Activated CD4-positive, alpha-beta memory T cell treated with anti-CD3 and anti-CD28 coated beads for 36 hours (primary cell): ENCODE measurements around the gene PVALB. TPM values are rescaled to one million over a fixed set of nuclear protein-coding genes. Genes with fewer than 3 reads are reported as not detected.
"Not testable (repeated sequence)": the region's sequence is repeated elsewhere in the genome, so short reads cannot be mapped to it uniquely, and the experiment has no call there.

ENCODE experiments used
- CTCF ChIA-PET: fragments of 350-600 bp; sonication (Branson Sonifier 250); formaldehyde crosslinking; loops from one replicate; lab custom pipeline; 2021; ENCODE audit warnings: antibody characterized with exemption, inconsistent platforms; lab: Charles Lee
- POLR2A ChIA-PET: fragments of 350-600 bp; sonication (Branson Sonifier 250); formaldehyde crosslinking; loops from one replicate; lab custom pipeline; 2021; ENCODE audit warnings: antibody characterized with exemption; lab: Charles Lee
- DNase-seq: peaks from one replicate; pipeline ENCODE4 v3.0.0-alpha.2; 2020
- H3K27ac Mint-ChIP-seq: one replicate; pipeline ENCODE4 v1.8.0; 2021; ENCODE audit warnings: mixed read lengths
- H3K27me3 Mint-ChIP-seq: one replicate; pipeline ENCODE4 v1.8.0; 2021; ENCODE audit warnings: mixed read lengths
- H3K36me3 Mint-ChIP-seq: one replicate; pipeline ENCODE4 v1.8.0; 2021; ENCODE audit warnings: mixed read lengths
- H3K4me1 Mint-ChIP-seq: one replicate; pipeline ENCODE4 v1.8.0; 2021; ENCODE audit warnings: low read depth, mixed read lengths
- H3K4me3 Mint-ChIP-seq: one replicate; pipeline ENCODE4 v1.8.0; 2021; ENCODE audit warnings: mild to moderate bottlenecking, mixed read lengths
- H3K9me3 Mint-ChIP-seq: one replicate; pipeline ENCODE4 v1.8.0; 2021; ENCODE audit warnings: mixed read lengths
- intact Hi-C: fragments of 100-400 bp; cut with micrococcal nuclease; formaldehyde crosslinking; loops from one replicate; pipeline ENCODE4 v1.15.1; 2023
- total RNA-seq, 2 experiments: library from RNA; stranded (reverse); gene quantifications; one replicate each; pipeline ENCODE4 v1.2.3, GENCODE V29; 2021

PVALB gene
- total RNA-seq, 2 experiments from 2014 or later: not detected

- Mint-ChIP-seq H3K4me3 (no peak overlapping the region), H3K27me3 (no peaks in the 10 kb centered on the region), H3K27ac (no peak overlapping the region), H3K4me1 (no peaks in the 10 kb centered on the region), H3K9me3 (no peaks in the 10 kb centered on the region), H3K36me3 (peaks cover 3% of the 10 kb centered on the region)
- intact Hi-C loops: no loop called here
- DNase-seq: no peak
- POLR2A ChIA-PET: no interaction called here
- CTCF ChIA-PET: interaction anchor here (1.4 to 1.6 kb wide), 3 partner anchors 13 to 215 kb away, joined by 3 to 7 read pairs (median 6); no protein-coding TSS in a partner anchor
Measured at GRCh38 chr22:36761553-36762240, 55.1 kb downstream of the PVALB start.

- no peaks in the 10 kb centered on the region for H3K4me1 Mint-ChIP-seq
- CTCF ChIA-PET: interaction anchor here (1.4 to 4.9 kb wide), 5 partner anchors 14 to 216 kb away, joined by 3 to 32 read pairs (median 7); no protein-coding TSS in a partner anchor
- H3K27me3 Mint-ChIP-seq: no peaks in the 10 kb centered on the region
- no peak overlapping the region for H3K27ac Mint-ChIP-seq
- H3K9me3 Mint-ChIP-seq: no peaks in the 10 kb centered on the region
- POLR2A ChIA-PET: no interaction called here
- no peak for DNase-seq
- peaks cover 3% of the 10 kb centered on the region for H3K36me3 Mint-ChIP-seq
- H3K4me3 Mint-ChIP-seq: no peak overlapping the region
- intact Hi-C loops: no loop called here
Measured at GRCh38 chr22:36760786-36761185, 56.0 kb downstream of the PVALB start.

DNA sequence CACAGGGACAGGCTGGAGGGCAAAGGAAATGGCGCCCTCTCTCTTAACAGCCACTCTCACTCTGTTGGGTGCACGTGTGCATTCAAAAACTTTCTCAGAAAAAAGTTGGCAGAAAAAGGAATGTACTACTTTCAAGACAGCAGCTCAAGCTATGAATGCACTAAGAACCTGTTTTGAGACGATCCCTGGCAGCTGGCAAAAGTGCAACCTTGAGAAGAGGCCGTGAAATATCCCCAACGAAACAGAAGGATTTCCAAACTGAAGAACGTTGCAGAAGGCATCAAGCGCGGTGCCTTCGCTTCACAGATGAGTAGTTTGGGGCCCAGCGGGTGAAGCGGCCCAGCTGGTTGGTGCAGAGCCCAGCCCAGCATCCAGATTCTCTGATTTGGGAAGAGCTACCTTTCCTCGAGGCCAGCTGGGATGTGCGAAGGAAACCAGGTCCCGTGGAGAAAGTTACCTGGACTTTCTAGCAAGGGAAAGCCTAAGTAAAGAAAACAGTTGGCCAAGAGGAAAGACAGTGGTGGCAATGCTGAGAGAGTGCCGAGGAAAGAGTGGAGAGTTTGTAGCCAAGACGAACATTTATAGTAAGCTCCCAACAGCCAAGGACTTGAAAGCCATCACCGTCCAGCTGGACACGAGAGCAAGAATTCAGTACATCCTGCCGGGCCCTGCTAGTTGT, 57.2 kb downstream of the PVALB start:
- Mint-ChIP-seq H3K27ac (no peak overlapping the region), H3K36me3 (peaks cover 3% of the 10 kb centered on the region), H3K27me3 (peaks cover under 1% of the 10 kb centered on the region), H3K9me3 (no peaks in the 10 kb centered on the region), H3K4me1 (no peaks in the 10 kb centered on the region), H3K4me3 (no peak overlapping the region)
- ChIA-PET CTCF (interaction anchor here (0.5 to 4.9 kb wide), 5 partner anchors 17 to 217 kb away, joined by 3 to 32 read pairs (median 3); partner anchors contain the start of gene IFT27), POLR2A (no interaction called here)
- DNase-seq: no peak
- intact Hi-C loops: no loop called here

- Mint-ChIP-seq H3K4me1 (no peaks in the 10 kb centered on the region), H3K27ac (no peak overlapping the region)
- POLR2A ChIA-PET: no interaction called here
Measured at GRCh38 chr22:36758792-36759271, 58.0 kb downstream of the PVALB start.

DNA sequence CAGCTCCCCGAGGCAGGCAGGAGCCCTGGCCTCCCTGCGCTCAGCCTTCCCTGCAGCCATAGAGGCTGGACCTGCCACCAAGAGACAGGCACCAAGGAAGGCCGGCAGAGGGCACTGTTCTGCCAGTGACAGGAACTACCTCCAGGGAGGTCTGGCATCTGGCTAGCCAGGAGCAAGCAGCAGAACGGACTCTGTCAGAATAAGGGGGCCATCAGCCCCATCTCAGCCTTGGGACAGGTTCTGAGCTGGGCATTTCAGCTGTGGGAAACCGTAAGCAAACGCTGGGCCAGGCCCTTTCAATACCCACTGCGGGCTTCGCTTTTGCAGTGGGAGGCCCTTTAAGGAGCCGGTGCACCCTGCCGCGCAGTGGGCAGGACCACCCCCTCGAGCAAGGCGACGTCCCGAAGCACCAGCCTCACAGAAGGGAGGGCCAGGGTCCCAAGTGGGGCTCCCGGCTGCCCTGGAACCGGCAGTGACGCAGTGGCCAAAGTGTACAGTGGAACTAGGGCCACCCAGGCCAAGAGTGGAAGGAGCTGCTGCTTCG, 59.1 kb downstream of the PVALB start:
- H3K4me3 Mint-ChIP-seq: no peak overlapping the region
- POLR2A ChIA-PET: no interaction called here
- intact Hi-C loops: loop anchor here (1.0 kb wide), 3 partner anchors 99 to 221 kb away; no protein-coding TSS in a partner anchor
- CTCF ChIA-PET: interaction anchor here (0.5 to 4.9 kb wide), 30 partner anchors 8 to 503 kb away, joined by 3 to 32 read pairs (median 4); partner anchors contain the start of gene IFT27
- H3K27ac Mint-ChIP-seq: no peak overlapping the region
- peak; percentile 85 for DNase-seq
- no peaks in the 10 kb centered on the region for H3K9me3 Mint-ChIP-seq
- peaks cover 2% of the 10 kb centered on the region for H3K36me3 Mint-ChIP-seq
- peaks cover 8% of the 10 kb centered on the region for H3K27me3 Mint-ChIP-seq
- H3K4me1 Mint-ChIP-seq: no peaks in the 10 kb centered on the region

More at GRCh38 chr22:36758792-36759271, 58.0 kb downstream of the PVALB start:
- no peak for DNase-seq
- peaks cover 3% of the 10 kb centered on the region for H3K36me3 Mint-ChIP-seq
- no peaks in the 10 kb centered on the region for H3K9me3 Mint-ChIP-seq
- H3K4me3 Mint-ChIP-seq: no peak overlapping the region
- peaks cover 2% of the 10 kb centered on the region for H3K27me3 Mint-ChIP-seq
- CTCF ChIA-PET: interaction anchor here (0.6 to 4.9 kb wide), 13 partner anchors 9 to 502 kb away, joined by 3 to 32 read pairs (median 6); partner anchors contain the start of gene IFT27
- intact Hi-C loops: no loop called here

DNA sequence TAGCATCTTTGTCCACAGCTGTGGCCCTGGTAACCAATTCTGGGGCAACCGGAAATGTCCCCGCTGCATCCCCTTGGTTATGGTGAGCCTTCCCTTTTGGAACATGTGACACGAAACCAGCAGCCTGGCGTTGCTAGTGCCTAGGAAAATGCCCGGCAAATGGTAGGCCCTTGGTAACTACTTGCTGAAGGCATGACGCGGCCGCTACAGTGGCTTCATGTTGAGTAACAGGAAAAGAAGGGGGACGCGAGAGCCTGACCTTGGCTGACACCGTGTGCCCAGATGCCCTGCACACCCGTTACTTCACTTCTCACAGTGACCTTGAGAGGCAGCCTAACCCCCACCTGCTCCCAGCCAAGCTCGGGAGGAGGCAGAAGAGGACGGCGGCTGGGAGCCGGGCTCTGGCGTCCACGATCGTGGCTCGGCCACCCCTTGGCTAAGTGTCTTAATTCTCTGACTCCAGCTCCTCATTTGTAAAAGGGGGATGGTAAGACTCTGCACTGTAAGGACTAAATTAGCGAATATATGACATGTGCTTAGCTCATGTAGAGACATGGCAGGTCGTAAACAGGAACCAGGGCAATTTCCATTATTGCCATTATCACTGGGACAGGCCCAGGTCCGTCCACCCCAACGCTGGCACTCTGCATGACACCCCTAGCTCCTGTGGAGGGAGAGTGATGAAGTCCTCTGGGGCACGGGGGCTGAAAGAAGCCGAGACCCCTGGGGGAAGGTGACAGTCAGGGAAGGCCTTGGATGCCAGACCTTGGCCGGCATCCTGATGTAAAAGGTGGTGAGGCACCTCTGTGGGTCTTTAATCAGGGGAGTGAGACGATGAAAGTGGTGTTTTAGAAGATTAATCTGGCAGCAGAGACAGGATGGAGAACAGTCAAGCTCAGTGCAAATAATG, 59.8 kb downstream of the PVALB start:
- Mint-ChIP-seq H3K27me3 (peaks cover 12% of the 10 kb centered on the region), H3K4me1 (no peaks in the 10 kb centered on the region), H3K4me3 (no peak overlapping the region), H3K9me3 (no peaks in the 10 kb centered on the region), H3K36me3 (no peaks in the 10 kb centered on the region), H3K27ac (no peak overlapping the region)
- intact Hi-C loops: loop anchor here (1.0 kb wide), 3 partner anchors 99 to 221 kb away; no protein-coding TSS in a partner anchor
- ChIA-PET POLR2A (no interaction called here), CTCF (interaction anchor here (0.6 to 4.9 kb wide), 20 partner anchors 10 to 288 kb away, joined by 3 to 32 read pairs (median 4); partner anchors contain the start of gene IFT27)
- DNase-seq: no peak

- peaks cover 12% of the 10 kb centered on the region for H3K27me3 Mint-ChIP-seq
- H3K9me3 Mint-ChIP-seq: no peaks in the 10 kb centered on the region
- no peak for DNase-seq
- H3K27ac Mint-ChIP-seq: no peak overlapping the region
- POLR2A ChIA-PET: no interaction called here
- no peaks in the 10 kb centered on the region for H3K4me1 Mint-ChIP-seq
- intact Hi-C loops: no loop called here
- H3K36me3 Mint-ChIP-seq: no peaks in the 10 kb centered on the region
- H3K4me3 Mint-ChIP-seq: no peak overlapping the region
- CTCF ChIA-PET: interaction anchor here (0.8 to 2.4 kb wide), 5 partner anchors 26 to 226 kb away, joined by 3 to 7 read pairs (median 4); no protein-coding TSS in a partner anchor
Measured at GRCh38 chr22:36756031-36756430, 60.8 kb downstream of the PVALB start.

DNA sequence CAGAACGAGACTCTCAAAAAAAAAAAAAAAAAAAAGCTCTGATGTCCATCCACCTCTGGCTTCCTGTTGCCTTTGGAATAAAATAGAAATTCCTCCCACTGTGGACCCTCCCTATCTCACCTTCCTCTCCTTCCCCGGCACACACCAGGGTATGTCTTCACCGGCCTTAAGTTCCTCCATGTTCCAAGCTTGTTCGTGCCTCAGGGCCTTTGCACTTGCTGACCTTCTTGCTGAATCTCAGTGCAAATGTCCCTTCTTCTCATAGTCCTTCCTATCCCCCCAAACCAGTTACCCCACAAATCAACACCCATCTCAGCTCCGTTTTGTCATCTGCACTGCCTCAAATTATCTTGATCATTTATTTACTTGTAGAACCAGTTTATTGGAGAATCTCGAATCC, 61.5 kb downstream of the PVALB start:
- intact Hi-C loops: no loop called here
- no peak for DNase-seq
- Mint-ChIP-seq H3K4me3 (no peak overlapping the region), H3K36me3 (no peaks in the 10 kb centered on the region), H3K27ac (no peak overlapping the region), H3K9me3 (no peaks in the 10 kb centered on the region), H3K27me3 (peaks cover 13% of the 10 kb centered on the region), H3K4me1 (no peaks in the 10 kb centered on the region)
- POLR2A ChIA-PET: no interaction called here
- CTCF ChIA-PET: interaction anchor here (0.6 to 1.2 kb wide), 3 partner anchors 221 to 505 kb away, joined by 3 to 4 read pairs (median 3); no protein-coding TSS in a partner anchor

DNA sequence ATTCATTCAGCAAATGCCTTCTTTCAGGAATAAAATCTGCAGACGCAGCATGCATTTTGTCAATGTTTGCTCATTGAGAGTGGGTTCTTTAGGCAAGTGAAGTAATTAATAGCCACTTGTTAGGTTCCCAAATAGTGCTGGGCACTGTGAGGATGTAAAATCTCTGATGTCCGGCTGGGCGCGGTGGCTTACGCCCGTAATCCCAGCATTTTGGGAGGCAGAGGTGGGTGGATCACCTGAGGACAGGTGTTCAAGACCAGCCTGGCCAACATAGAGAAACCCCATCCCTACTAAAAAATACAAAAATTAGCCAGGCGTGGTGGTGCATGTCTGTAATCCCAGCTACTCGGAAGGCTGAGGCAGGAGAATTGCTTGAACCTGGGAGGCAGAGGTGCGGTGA, 62.0 kb downstream of the PVALB start:
- H3K4me1 Mint-ChIP-seq, H3K27ac Mint-ChIP-seq, POLR2A ChIA-PET, DNase-seq, H3K4me3 Mint-ChIP-seq, intact Hi-C loops, H3K9me3 Mint-ChIP-seq, H3K36me3 Mint-ChIP-seq: not testable (repeated sequence)
- CTCF ChIA-PET: interaction anchor here (0.6 to 1.0 kb wide), 2 partner anchors 222 to 506 kb away, joined by 3 read pairs; no protein-coding TSS in a partner anchor
- peaks cover 17% of the 10 kb centered on the region for H3K27me3 Mint-ChIP-seq

DNA sequence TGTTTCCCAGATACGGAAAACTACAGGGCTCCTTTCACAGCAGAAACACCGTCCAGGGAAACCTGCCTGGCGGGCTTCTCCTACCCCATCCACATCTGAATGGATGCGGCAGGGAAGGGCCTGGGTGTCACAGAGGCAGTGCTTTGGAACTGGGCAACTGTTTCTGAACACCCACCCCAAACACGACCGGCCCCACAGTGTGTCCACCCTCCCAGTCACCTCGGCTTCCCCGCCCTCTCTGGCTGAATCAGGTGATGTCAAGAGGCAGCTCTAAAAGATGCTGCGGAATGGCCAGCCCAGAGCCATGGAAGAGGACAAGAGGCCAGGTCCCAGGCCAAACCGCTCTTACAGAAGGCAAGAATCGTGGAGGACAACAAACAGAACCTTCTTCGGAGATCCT, 62.9 kb downstream of the PVALB start:
- intact Hi-C loops: no loop called here
- Mint-ChIP-seq H3K36me3 (no peaks in the 10 kb centered on the region), H3K9me3 (no peaks in the 10 kb centered on the region), H3K27me3 (peaks cover 17% of the 10 kb centered on the region), H3K4me3 (no peak overlapping the region), H3K4me1 (no peaks in the 10 kb centered on the region), H3K27ac (no peak overlapping the region)
- DNase-seq: no peak
- ChIA-PET CTCF (interaction anchor here (2.0 kb wide), 1 partner anchor 21 kb away, joined by 5 read pairs; no protein-coding TSS in a partner anchor), POLR2A (no interaction called here)
